ENCODE results near the gene IL1RAPL2.

DNA sequence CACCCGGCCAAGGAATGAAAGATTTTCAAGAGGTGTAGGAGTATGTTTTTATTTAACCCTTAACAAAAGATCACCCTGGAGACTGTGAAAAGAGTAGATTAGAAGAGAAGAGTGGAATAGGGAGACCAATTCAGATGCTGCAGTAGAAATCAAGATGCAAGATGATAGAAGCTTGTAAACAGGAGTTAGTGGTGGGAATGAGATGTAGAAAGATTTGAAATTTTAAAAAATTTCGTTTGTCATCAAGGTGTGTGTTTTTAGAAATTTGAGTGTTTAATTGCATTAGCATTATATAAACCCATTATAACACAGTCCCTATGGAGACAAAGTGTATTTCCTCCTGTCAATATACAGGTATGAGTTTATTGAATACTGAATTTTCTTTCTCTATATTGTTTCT lies 42.1 kb upstream of the IL1RAPL2 start:
- TF ChIP-seq, protein P1, sequence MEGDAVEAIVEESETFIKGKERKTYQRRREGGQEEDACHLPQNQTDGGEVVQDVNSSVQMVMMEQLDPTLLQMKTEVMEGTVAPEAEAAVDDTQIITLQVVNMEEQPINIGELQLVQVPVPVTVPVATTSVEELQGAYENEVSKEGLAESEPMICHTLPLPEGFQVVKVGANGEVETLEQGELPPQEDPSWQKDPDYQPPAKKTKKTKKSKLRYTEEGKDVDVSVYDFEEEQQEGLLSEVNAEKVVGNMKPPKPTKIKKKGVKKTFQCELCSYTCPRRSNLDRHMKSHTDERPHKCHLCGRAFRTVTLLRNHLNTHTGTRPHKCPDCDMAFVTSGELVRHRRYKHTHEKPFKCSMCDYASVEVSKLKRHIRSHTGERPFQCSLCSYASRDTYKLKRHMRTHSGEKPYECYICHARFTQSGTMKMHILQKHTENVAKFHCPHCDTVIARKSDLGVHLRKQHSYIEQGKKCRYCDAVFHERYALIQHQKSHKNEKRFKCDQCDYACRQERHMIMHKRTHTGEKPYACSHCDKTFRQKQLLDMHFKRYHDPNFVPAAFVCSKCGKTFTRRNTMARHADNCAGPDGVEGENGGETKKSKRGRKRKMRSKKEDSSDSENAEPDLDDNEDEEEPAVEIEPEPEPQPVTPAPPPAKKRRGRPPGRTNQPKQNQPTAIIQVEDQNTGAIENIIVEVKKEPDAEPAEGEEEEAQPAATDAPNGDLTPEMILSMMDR (IDR thresholded peaks at IDR 0.05): no peak
- TF ChIP-seq POLR2A (IDR thresholded peaks at IDR 0.05): no peak

Measured in transverse colon (tissue), 3 donors.